COLO668 (cell line): Measurements from ENCODE around the gene CDHR5.

Experiments
- DNase-seq: peaks from one replicate; lab custom pipeline; 2025; ENCODE audit not compliant: unreplicated experiment; lab: John Stamatoyannopoulos, UW

Gene CDHR5

GRCh38 chr11:569158-569885, 55.4 kb downstream of the CDHR5 start:
- DNase-seq = no peak

DNA sequence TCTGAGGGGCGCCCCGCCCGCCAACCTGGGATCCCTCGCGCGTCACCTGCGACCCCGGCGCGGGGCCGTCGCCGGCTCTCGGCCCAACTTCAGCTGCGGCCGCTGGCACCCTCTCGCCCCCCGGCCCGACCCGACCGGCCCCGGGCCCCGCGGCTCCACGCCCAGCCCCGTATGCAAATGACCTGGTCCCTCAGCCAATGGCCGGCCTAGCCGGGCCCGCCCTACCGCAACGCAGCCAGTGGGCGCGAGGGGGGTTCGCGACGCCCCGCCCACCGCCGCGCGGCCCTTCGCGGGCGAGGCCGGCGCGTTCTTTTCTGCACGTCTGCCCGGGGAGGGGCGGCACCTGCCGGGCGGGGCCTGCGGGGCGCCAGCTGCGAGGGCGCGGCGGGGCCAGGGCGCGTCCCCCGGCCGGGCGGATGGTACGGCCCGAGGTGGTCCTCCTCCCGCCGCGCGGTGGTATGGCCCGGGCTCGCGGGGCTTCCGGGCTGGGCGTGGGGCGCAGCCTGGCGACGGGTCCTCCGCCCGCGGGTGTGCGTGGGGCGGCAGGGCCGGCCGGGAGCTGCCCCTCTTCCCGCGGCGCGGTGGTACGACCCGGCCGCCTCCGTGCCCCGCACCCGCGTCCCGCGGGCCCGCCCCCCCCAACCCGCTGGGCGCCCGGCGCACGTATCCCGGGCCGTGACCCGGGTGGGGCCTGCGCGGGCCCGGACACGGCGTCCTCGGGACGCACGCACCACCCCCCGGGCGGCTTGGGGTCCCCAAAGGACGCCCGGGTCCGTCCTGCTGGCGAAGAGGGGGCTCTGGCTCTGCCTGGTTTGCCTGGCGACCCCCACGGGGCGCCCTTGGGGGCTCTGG, 56.2 kb downstream of the CDHR5 start:
- DNase-seq = peak; percentile 86

DNA sequence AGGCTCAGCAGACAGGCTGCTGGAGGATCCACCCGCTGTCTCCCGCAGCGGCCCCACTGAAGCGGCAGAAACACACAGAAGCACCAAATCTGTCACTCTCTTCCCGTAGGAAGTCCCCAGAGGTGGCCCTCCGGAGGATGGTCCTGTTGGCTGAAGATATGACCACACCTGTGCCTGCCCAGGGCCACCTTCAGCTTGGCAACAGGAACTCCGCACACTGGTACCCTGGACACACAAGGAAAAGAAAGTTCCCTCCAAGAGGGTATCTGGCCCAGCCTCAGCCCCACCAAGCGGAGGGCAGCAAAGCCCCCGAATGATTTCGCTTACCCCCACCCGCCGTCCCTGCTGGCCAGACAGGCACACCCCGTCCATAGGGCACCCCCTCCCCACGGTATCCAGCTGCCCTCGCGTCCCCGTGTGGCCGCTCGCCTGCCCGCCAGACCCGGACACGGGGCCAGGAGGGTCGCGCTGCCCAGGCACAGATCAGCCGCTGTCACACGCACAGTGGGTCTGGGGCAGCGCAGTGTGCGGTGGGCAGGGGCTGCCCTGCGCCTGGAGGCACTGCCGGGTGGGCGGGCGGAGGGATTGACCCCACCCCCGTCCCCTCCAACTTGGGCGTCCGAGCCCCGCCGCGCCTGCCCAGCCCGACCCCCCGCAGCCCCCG, 57.0 kb downstream of the CDHR5 start:
- no peak for DNase-seq

DNA sequence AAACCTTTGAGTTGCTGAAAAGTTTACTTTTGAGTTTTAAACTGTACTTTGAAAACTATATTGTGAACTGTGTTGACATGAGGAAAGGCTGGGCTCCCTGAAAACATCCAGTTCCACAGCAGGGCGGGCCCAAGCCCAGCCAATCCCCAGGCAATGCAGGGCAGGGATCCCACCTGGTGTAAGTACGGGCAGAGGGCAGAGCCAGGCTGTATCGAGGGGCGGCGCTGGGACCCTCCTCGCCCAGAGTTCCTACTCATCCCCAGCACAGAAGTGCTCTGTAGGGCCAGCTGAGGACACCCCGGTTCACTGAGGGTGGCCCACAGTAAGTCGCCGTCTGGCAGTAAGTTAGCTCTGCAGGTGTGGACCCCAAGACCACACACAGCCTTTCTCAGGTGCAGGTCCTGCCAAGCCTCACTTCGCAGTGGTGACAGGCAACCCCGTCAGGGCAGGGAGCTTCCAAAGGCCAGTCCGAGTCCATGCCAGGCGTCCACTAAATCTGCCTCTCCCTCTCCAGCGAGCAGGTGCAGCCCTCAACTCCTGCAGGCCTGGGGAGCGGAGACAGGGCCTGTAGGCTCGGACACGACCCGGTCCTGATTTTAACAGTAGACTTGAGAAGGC, 57.6 kb downstream of the CDHR5 start:
- DNase-seq = peak; percentile 7
